HG03139 (cell line): ENCODE results near the gene ZBTB42.

ENCODE experiments used
- ATAC-seq: cut with Tn5 transposase; IDR thresholded peaks from one replicate; pipeline ENCODE4 v1.9.1; 2021; ENCODE audit not compliant: unreplicated experiment

ZBTB42 gene

DNA sequence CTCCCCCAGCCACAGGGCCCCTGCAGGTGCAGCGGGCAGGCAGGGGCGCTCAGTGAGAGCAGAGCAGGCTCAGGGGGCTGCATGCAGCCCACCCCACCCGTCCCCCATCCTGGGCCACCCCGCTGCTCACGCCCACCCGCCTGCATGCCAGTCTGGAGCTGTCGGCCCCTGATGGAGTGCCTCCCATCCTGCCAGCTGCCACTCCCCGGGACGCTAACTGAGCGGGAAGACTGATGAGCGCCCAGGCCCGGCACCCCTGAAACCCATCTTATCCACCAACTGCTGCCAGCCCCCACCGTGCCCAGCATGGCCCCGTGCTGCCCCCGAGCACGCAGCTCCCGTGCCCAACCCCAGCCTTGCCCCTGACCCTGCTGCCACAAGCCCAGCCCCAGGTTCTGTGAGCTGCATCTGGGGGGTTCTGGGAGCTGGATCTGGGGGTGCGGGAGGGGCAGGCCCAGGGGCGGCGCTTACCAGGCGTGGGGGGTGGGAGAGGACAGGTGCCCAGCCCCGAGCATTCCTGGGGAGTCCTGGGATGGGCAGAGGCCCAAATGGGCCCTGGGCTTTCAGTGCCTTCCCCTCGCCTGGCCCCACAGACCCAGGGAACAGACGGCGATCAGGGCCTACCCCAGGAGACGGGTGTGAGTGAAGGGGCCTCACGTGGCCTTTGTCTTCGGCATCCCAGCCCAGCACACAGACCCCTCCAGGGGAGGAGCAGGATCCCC, 18.7 kb upstream of the ZBTB42 start:
- ATAC-seq = no peak

DNA sequence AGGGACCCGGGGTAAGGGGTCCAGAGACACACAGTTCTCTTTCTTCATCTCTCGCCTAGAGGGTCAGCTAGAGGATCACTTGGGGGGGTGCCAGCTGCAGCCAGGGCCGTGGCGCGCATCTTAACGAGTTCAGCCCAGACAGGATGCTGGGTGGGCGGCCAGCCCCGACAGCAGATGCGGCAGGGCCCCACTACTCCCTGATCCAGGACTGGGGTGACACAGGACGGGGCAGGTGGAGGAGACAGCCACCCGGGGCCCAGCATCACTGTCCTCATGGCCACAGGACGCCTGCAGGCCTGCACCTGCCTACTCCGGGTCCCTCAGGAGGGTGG, 18.1 kb upstream of the ZBTB42 start:
- no peak for ATAC-seq

DNA sequence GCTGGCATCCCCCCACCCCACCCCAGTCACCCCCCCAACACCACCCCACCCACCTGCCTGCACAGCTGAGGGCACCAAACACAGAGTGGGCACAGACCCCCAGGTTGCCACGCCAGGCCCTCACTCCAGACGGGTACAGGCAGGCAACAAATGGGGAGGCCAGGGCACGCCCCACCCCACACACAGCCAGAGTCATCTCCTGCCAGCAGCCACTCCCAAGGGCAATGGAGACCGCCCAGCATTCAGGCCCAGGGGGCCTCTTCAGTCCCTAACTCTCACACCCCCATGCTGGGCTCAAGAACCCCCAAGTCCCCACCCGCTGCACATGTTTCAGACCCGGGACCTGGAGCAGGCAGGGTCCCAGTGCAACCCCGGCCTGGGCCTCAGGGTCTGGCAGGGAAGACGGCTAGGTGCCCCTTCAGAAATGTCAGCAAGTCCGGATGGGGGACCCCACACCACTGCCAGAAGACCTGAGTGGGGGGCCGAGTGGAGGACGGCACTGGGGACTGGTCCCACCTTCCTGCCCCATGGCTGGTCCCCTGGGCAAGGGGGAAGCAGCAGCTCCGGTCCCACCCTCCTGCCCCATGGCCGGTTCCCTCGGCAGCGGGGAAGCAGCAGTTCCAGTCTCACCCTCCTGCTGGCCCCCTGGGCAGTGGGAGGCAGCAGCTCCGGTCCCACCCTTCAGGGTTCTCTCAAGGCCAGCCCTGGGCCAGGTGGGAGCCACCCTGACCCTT, 17.2 kb upstream of the ZBTB42 start:
- no peak for ATAC-seq

GRCh38 chr14:104784218-104784568, 16.7 kb upstream of the ZBTB42 start:
- ATAC-seq = no peak

DNA sequence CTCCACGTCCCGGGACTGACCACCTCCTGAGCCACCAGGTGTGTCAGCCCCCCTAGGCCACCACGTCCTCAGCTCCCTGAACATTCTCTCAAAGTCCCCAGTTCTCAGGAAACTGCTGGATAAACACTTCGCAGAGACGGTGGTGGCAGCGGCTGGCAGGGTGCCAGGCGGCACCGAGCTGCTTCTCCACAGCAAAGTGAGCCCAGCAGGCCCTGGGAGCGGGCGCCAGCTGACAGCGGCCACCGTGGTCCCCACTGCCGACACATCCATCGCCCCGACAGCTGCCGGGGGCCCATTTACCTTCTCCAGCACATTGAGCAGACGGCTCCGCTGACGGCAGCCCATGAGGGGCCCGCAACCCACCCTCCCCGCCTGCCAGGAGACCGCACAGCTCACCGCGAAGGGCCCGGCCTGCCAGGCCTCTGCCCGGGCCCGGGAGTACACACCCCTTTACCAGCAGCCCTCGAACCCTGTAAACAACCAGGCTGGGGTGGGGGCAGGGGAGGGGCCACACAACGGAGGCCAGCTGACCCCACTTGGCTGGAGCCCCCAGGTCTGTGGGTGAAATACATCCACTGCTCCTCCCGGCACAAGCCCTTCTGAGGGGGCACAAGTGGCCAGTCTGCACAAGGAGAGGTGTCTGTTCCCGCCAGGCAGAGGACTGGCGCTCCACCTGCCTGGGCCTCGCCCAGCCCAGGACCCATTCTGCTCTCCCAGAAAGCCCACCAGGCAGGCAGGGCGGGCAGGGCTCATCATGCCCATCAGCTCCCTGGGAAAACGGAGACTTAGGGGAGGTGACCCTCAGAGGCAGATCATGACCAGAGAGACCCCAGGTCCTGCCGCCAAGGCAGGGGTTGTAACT, 15.8 kb upstream of the ZBTB42 start:
- ATAC-seq = no peak

GRCh38 chr14:104785708-104786080, 15.2 kb upstream of the ZBTB42 start:
- ATAC-seq = no peak

DNA sequence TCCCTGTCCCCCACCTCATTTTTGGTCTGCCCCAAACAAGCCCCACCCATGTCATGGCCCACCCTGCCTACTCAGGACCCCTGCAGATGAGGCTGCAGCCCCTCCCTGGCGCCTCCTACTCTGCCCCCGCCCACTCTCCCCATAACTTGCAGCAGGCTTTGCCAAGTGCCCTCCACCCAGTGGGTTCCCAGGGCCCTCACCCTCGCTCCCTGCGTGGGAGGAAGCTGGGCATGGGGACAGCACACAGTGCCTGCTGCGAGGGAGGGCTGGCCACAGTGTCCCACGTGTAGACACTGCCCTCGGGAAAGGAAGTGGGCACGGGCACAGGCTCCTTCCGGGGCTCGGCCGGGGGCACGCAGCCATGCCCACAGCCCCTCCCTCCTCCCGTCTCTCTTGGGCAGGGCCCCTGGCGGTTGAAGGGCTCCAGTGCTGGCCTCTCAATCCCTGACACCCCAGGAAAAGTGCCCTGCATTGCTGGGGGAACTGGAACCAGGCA, 14.8 kb upstream of the ZBTB42 start:
- ATAC-seq = no peak

DNA sequence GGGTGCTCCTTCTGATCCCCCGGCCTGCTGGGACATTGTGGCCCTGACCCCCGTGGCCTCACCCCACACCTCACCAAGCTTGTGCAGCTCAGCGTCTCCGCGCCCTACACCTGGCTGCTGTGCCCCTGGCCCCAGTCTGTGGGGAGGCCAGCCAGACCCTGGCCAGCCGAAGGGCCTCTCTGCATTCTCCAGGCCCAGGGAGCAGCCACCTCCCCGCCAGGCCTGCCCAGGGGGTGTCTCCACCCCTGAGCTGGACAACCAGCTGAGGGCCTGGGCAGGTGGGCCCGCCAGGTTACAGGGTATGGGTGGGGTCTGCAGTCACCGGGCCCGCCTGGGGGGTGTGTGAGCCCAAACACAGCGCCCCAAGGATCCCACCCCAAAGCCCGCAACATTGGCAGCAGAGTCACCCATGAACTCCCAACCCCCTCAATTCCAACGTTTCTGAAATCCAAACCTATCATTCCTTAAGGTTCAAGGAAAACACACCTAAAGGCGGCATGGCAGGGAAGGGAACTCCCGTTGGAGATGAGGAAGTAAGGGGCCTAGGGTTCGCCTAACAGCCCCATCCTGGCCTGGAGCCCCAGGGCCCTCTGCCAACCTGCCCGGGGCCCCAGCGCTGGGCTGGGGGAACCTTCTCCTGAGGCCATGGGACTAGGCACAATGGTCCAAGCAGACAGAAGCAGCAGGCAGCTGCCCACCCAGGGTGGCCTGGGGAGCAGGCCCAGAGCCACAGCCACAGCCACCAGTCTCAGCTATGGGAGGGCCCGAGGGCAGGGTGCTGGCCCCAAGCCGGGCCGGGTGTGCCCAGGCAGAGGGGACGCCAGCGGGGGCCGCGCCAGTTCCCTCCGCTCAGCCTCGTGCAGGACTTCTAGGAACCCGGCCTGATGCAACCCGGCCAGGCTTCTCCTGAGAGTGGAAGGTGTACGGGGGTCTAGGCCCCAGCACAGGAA, 13.9 kb upstream of the ZBTB42 start:
- ATAC-seq = no peak

GRCh38 chr14:104787736-104788135, 13.2 kb upstream of the ZBTB42 start:
- ATAC-seq = no peak

- no peak for ATAC-seq
These were observed 12.6 kb upstream of the ZBTB42 start for GRCh38 chr14:104788161-104788818.

GRCh38 chr14:104788873-104789663, 11.8 kb upstream of the ZBTB42 start:
- no peak for ATAC-seq

DNA sequence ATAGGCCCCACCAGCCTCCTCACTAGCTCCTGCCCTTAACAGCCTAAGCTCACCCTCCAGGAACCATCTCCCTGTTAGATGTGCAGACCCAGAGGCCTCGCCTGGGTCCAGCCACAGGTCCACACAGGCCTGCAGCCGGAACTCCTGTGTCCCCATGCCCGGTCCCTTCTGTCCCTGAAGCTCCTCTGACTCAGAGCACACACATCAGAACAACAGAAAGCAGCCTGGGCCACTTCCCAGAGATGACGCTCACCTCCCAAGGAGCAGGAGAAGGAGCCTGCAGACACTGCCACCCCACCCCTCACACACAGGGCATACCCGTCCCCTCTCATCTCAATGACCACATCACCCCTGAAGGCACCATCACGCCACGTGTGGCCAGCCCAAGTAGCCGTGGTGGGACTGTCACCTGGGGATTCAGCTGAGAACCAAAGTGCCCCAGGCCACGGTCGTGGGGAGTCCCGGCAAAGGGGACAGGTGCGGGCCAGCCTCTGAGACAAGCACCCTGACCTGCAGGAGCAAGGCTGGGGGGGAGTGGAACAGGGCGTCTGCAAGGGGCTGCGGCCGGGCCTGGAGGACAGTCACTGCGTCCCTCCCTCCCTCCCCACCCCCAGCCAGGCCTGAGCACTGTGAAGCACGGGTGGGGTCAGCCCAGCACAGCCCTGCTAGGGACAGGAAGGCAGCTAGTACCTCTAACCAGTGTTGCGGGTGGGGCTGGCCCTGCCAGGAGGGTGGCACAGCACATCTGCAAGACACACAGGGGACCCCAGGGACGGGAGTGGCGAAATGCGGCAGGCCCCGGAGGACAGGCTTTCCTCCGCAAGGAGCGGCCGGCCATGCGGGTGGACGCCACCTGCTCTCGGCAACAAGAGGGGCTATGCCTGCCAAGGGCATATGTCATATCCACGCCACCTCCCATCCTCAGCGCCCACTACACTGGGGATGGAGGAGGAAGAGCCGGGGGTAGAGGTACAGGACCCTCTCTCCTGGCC, 10.9 kb upstream of the ZBTB42 start:
- ATAC-seq = no peak

GRCh38 chr14:104791425-104791824, 9.5 kb upstream of the ZBTB42 start:
- no peak for ATAC-seq

DNA sequence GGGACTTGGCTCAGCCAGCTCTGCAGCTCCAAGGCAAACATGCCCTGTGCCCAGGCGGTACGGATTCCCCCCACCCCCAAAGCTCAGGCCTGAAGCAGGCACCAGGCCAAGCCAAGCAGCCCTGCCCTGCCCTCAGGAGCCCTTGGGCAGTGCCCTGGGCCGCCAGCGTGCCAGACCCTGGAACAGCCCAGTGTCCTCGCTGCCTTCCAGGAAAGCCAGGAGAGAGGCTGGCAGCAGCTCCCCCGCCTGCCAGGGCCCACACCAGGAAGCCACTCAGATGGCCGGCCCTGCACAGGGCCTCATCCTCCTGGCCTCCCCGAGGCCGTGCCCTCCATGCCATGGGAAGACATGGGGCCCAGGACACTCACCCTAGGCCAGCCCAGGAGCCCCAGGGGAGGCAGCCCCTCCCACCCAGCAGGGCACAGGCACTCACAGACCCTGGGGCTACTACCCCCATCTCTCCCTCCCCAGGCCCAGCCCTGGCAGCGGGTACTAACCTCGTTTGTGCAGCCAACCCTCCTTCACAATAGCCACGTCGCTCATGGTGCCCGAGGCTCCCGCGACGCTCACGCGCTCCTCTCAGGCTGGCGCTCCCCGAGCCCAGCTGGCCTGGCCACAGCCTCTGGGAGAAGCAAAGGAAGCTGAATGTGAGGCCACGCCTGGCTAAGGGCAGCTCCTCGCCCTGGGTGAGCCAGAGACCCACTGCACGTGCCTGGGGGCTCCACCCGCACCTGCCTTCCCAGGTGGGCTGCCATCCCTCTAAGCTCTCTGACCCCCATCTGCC, 8.6 kb upstream of the ZBTB42 start:
- no peak for ATAC-seq

- ATAC-seq = no peak
These were observed 7.8 kb upstream of the ZBTB42 start for GRCh38 chr14:104792945-104793702.

DNA sequence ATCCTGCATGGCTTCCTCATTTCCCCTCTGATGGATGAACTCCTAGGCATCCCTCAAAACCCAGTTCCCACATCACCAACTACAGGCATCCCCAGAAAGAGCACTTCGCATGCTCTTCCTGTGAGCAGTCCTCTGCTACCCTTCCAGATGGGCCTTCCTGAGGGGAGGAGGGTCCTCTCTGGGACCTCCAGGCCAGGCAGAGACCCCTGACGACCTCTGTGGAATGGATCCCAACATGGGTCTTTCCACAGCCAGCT, 7.3 kb upstream of the ZBTB42 start:
- ATAC-seq = no peak

- no peak for ATAC-seq
These were observed 6.8 kb upstream of the ZBTB42 start for GRCh38 chr14:104794099-104794498.
